Astrocyte of the cerebellum (primary cell): ENCODE measurements around the gene LRRC55.

ENCODE experiments used
- DNase-seq: peaks from one replicate; pipeline ENCODE4 v3.0.0-alpha.2; 2011; ENCODE audit warnings: low read depth
- H3K4me3 ChIP-seq: 2 replicates; pipeline ENCODE4 v1.5.1; 2011; ENCODE audit warnings: mild to moderate bottlenecking, low read depth, low read length, moderate library complexity
- in situ Hi-C: cut with HindIII; loops from 2 replicates; pipeline ENCODE4 v1.10.0; 2017; ENCODE audit warnings: low sequenced_read_pairs
- TF ChIP-seq, protein P1 (sequence below): IDR thresholded peaks from 2 replicates; pipeline ENCODE4 v1.5.1; 2012; ENCODE audit warnings: low read length, low read depth, moderate library complexity, mild to moderate bottlenecking; ENCODE audit errors: missing control alignments

Gene LRRC55

DNA sequence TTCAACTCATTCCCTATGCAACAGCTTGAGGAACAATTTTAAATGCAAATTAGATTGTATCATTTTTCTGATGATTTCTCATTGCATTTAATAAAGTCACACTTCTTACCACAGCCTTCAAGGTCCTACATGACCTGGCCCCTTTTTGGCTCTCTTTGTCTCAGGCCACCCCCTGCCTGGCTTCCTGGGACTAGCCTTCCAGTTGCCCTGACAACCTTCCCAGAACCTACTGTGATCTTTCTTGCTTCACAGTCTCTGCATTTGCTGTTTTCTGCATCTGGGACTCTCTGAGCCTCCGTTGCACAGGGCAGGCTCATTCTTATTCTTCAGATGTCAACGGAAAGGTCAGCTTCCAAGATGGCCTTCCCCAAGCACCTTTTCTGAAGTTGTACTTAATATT is 42.4 kb downstream of the LRRC55 start:
- no peak overlapping the region for H3K4me3 ChIP-seq

DNA sequence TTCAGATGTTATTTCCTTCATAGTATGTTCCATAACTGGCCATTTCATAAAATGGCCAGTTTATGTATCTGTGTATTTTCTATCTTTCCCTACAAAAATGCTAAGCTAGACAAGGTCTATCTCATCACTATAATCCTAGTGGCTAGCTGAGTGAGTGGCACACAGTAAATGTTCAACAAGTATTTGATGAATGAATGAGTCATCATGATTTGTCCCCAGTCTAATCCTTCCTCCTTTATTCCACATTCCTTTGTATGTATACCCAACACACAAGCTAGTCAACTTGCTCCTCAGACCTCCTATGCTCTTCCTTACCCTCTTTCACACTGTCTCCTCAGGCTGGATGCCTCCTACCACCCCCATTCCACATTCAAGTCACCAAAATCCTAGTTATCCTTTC is 42.8 kb downstream of the LRRC55 start:
- no peak overlapping the region for H3K4me3 ChIP-seq
- TF ChIP-seq, protein P1, sequence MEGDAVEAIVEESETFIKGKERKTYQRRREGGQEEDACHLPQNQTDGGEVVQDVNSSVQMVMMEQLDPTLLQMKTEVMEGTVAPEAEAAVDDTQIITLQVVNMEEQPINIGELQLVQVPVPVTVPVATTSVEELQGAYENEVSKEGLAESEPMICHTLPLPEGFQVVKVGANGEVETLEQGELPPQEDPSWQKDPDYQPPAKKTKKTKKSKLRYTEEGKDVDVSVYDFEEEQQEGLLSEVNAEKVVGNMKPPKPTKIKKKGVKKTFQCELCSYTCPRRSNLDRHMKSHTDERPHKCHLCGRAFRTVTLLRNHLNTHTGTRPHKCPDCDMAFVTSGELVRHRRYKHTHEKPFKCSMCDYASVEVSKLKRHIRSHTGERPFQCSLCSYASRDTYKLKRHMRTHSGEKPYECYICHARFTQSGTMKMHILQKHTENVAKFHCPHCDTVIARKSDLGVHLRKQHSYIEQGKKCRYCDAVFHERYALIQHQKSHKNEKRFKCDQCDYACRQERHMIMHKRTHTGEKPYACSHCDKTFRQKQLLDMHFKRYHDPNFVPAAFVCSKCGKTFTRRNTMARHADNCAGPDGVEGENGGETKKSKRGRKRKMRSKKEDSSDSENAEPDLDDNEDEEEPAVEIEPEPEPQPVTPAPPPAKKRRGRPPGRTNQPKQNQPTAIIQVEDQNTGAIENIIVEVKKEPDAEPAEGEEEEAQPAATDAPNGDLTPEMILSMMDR, result no peak
- in situ Hi-C loops, result no loop called here
- DNase-seq, result no peak

More for the DNA sequence above, 42.4 kb downstream of the LRRC55 start:
- in situ Hi-C loops, result no loop called here
- TF ChIP-seq, protein P1, result no peak
- no peak for DNase-seq

DNA sequence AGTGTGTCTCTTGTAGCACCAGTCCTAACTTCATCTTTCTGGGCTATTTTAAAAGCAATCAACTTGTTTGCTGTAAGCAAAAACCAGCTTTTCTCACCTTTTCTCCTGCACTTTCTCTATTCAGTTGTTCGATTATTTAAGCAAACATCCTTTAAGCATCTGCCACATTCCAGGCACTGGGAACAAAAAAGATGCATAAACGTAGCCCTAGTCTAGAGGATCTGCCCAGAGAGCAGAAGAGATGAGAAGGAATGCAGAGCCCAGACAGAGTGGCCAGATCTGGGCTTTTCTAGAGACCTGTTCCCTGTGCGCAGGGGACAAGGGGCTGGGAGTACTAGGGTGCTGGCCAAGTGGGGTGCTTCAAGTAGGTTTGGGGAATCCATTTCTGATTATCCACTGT is 46.8 kb downstream of the LRRC55 start:
- in situ Hi-C loops, result no loop called here
- no peak for DNase-seq
- H3K4me3 ChIP-seq, result no peak overlapping the region
- TF ChIP-seq, protein P1, result no peak

DNA sequence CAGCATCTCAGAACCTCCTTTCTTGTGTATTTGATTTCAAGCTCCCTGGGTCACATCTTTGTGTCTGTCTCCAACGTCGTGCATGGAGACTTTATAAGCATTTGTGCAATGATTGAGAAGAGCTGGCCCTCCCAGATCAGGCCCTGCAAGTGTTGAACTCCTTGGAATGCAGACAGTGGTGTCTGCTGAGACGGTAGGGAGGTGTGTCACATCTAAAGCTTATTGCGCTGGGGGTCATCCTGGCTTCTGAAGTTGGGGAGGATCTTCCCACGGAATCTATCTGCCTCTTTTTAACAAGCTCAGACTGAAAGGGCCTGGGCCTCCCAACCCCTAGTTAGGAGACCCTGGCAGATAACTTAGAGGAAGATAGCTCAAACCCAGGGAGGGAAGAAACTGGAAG is 48.6 kb downstream of the LRRC55 start:
- H3K4me3 ChIP-seq, result no peak overlapping the region
- no peak for DNase-seq
- in situ Hi-C loops, result loop anchor here (5.0 kb wide), 1 partner anchor 98 kb away; no protein-coding TSS in a partner anchor
- TF ChIP-seq, protein P1, result no peak

DNA sequence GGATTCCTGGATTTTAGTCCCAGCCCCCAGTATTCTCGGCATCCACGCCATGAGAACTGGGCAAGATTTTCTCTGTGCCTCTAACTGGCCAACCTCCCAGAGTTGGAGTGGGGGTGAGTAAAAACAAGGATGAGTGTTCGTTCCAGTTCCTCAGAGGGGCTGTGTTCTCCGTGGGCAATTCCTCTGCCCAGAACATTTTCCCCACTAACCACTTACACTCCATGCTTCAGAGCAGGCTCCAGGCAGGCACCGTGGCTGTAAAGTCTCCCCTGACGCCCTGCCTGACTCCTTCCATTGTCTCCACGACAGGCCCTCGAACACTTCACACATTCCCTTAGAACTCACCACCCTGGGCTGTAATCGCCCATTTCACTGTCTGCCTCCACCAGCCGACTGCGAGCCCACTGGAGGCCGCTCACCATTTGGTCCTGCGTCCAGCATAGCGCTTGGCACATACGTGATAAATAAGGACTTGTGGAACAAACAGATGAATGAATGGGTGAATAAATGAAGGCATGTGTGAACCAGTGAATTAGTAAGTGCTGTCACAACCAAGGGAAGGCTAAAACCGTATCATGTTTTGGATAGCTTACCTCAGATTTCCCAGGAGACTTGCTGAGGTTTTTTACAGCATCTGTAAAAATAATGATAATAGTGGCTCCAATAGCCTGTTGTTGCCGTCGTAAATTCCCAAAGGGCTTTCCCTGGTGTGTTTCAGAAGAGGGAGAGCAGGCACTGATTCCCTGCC is 49.2 kb downstream of the LRRC55 start:
- in situ Hi-C loops, result loop anchor here (5.0 kb wide), 1 partner anchor 99 kb away; no protein-coding TSS in a partner anchor

DNA sequence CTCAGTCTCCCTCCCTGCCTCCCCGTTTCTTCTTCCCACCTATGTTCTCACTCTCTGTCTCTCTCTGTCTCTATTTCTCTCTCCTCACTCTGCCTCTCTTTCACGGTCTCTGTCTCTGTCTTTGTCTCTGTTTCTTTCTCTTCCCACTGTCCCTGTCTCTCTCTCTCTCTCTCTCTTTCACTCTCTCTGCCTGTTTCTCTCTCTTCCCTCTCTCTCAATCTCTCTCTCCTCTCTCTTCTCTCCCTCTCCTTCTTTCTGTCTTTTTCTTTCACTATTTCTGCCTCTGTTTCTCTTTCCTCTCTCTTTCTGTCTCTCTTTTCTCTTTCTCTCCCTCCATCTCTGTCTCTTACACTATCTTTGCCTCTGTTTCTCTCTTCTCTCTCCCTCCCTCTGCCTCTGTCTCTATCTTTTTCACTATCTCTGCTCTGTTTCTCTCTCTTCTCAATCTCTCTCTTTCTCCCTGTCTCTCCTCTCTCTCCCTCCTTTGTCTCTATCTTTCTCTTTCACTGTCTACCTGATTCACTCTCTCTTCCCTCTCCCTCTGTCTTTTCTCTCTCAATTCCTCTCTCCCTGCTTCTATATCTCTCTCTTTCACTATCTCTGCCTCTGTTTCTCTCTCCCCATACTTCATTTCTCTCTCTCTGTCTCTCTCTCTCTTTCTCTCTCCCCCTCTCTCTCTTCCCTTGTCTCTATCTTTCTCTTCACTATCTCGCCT is 49.9 kb downstream of the LRRC55 start:
- TF ChIP-seq, protein P1, result no peak
- H3K4me3 ChIP-seq, result no peak overlapping the region
- in situ Hi-C loops, result loop anchor here (5.0 kb wide), 1 partner anchor 99 kb away; no protein-coding TSS in a partner anchor
- DNase-seq, result no peak

More for the DNA sequence above, 49.2 kb downstream of the LRRC55 start:
- TF ChIP-seq, protein P1, result no peak
- DNase-seq, result no peak
- no peak overlapping the region for H3K4me3 ChIP-seq
